ENCODE results near the gene HSD17B2.

DNA sequence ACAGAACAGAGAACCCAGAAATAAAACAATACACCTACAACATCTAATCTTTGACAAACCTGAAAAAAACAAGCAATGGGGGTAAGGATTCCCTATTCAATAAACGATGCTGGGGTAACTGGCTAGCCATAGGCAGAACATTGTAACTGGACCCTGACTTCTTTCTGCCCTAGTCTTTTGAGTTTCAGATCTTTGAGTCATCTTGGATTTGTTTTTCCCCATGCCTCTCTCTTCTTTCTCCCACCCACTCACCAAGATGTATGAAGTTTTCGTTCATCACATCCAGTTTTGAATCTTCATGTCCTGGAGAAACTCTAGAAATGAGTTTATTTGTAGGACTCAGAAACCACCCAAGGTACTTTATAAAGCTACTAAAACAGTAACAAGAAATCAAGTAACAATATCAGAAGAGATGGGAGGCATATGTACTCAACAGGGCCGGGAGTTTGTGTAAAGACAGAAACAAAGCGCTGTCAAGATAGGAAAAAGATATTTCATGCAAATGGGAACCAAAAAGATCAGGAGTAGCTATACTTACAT is 39.0 kb downstream of the HSD17B2 start:
- no peak for TF ChIP-seq EP300 (IDR thresholded peaks at IDR 0.05; ENCODE audit: borderline replicate concordance)
- TF ChIP-seq TEAD4 (IDR thresholded peaks at IDR 0.05), result no peak
- no peak for TF ChIP-seq MAX (IDR thresholded peaks at IDR 0.05)
- TF ChIP-seq FOXM1 (IDR thresholded peaks at IDR 0.05; ENCODE audit: borderline replicate concordance, low read depth), result no peak
- no peak for TF ChIP-seq TAF1 (IDR thresholded peaks at IDR 0.05; ENCODE audit: low read depth)
